KMS-11 (cell line): ENCODE measurements around the gene SLC15A5.

ENCODE experiments used
- H2AFZ ChIP-seq: fragments of 200-600 bp; sonication (generic); 2 replicates; pipeline ENCODE4 v1.6.1; 2016; ENCODE audit warnings: antibody characterized with exemption, mixed run types, low read depth
- H3K27ac ChIP-seq: fragments of 200-600 bp; sonication (generic); 2 replicates; pipeline ENCODE4 v1.6.1; 2016; ENCODE audit warnings: mild to moderate bottlenecking, mixed run types
- H3K27me3 ChIP-seq: fragments of 200-600 bp; sonication (generic); 2 replicates; pipeline ENCODE4 v1.6.1; 2017; ENCODE audit warnings: mild to moderate bottlenecking, low read depth, mixed run types, moderate library complexity; ENCODE audit not compliant: insufficient read depth
- H3K36me3 ChIP-seq: fragments of 200-600 bp; sonication (generic); 2 replicates; pipeline ENCODE4 v1.6.1; 2017; ENCODE audit warnings: mild to moderate bottlenecking, mixed run types; ENCODE audit not compliant: insufficient read depth
- H3K4me1 ChIP-seq: fragments of 200-600 bp; sonication (generic); 2 replicates; pipeline ENCODE4 v1.6.1; 2016; ENCODE audit warnings: mild to moderate bottlenecking, low read depth, mixed run types; ENCODE audit not compliant: poor library complexity, severe bottlenecking
- H3K4me2 ChIP-seq: fragments of 200-600 bp; sonication (generic); 2 replicates; pipeline ENCODE4 v1.7.0; 2016; ENCODE audit warnings: mild to moderate bottlenecking, mixed run types
- H3K4me3 ChIP-seq: fragments of 200-600 bp; sonication (generic); IDR thresholded peaks from 2 replicates; pipeline ENCODE4 v1.6.1; 2017; ENCODE audit warnings: low read depth, low read length, mixed read lengths; ENCODE audit not compliant: insufficient read depth
- H3K79me2 ChIP-seq: fragments of 200-600 bp; sonication (generic); 2 replicates; pipeline ENCODE4 v1.6.1; 2016; ENCODE audit warnings: low read depth, mixed run types; ENCODE audit not compliant: insufficient read depth
- H3K9ac ChIP-seq: fragments of 200-600 bp; sonication (generic); 2 replicates; pipeline ENCODE4 v1.6.1; 2016; ENCODE audit warnings: mild to moderate bottlenecking, mixed run types
- H4K20me1 ChIP-seq: fragments of 200-600 bp; sonication (generic); 2 replicates; pipeline ENCODE4 v1.6.1; 2016; ENCODE audit warnings: mild to moderate bottlenecking, mixed run types; ENCODE audit not compliant: insufficient read depth
- CTCF ChIP-seq: fragments of 200-600 bp; sonication (generic); conservative IDR thresholded peaks from 2 replicates; pipeline ENCODE4 v1.6.1; 2017; ENCODE audit warnings: low read depth, mild to moderate bottlenecking, antibody characterized with exemption, low read length, moderate library complexity, mixed read lengths

The SLC15A5 gene

GRCh38 chr12:16269946-16270345, 7.5 kb downstream of the SLC15A5 start:
- no peak overlapping the region for H3K4me2 ChIP-seq
- no peaks in the 10 kb centered on the region for H3K79me2 ChIP-seq
- H3K27me3 ChIP-seq: no peaks in the 10 kb centered on the region
- TF ChIP-seq CTCF: no peak
- H3K27ac ChIP-seq: no peak overlapping the region
- no peaks in the 10 kb centered on the region for H3K36me3 ChIP-seq
- no peak overlapping the region for H3K4me3 ChIP-seq
- no peak overlapping the region for H3K9ac ChIP-seq
- no peak overlapping the region for H2AFZ ChIP-seq
- H3K4me1 ChIP-seq: no peaks in the 10 kb centered on the region
- H4K20me1 ChIP-seq: no peaks in the 10 kb centered on the region

- Histone ChIP-seq H3K4me3 (no peak overlapping the region), H3K4me1 (no peaks in the 10 kb centered on the region), H3K27ac (no peak overlapping the region), H3K36me3 (no peaks in the 10 kb centered on the region), H3K27me3 (no peaks in the 10 kb centered on the region), H2AFZ (no peak overlapping the region), H3K9ac (no peak overlapping the region), H3K4me2 (no peak overlapping the region), H3K79me2 (no peaks in the 10 kb centered on the region), H4K20me1 (no peaks in the 10 kb centered on the region)
- no peak for TF ChIP-seq CTCF
These were observed 11.4 kb downstream of the SLC15A5 start for GRCh38 chr12:16266085-16266484.

- Histone ChIP-seq H3K9ac (no peak overlapping the region), H3K4me1 (no peaks in the 10 kb centered on the region), H3K27ac (no peak overlapping the region), H3K27me3 (no peaks in the 10 kb centered on the region), H3K79me2 (no peaks in the 10 kb centered on the region), H3K4me2 (no peak overlapping the region), H3K36me3 (no peaks in the 10 kb centered on the region), H2AFZ (no peak overlapping the region), H3K4me3 (no peak overlapping the region), H4K20me1 (no peaks in the 10 kb centered on the region)
- no peak for TF ChIP-seq CTCF
These were observed 15.5 kb downstream of the SLC15A5 start for GRCh38 chr12:16261944-16262475.

GRCh38 chr12:16260206-16260605, 17.3 kb downstream of the SLC15A5 start:
- TF ChIP-seq CTCF: no peak
- Histone ChIP-seq H3K27me3 (no peaks in the 10 kb centered on the region), H3K4me2 (no peak overlapping the region), H3K79me2 (no peaks in the 10 kb centered on the region), H3K27ac (no peak overlapping the region), H2AFZ (no peak overlapping the region), H3K9ac (no peak overlapping the region), H4K20me1 (no peaks in the 10 kb centered on the region), H3K36me3 (no peaks in the 10 kb centered on the region), H3K4me1 (no peaks in the 10 kb centered on the region), H3K4me3 (no peak overlapping the region)
